Esophagus muscularis mucosa (tissue), 4 donors: ENCODE results near the gene HOXB6. TPM values are rescaled to one million over a fixed set of nuclear protein-coding genes. Genes with fewer than 3 reads are reported as not detected.

Experiments used
- DNase-seq: peaks from one replicate; pipeline ENCODE4 v3.0.0-alpha.2; 2017; ENCODE audit errors: extremely low spot score
- H3K27ac ChIP-seq, 4 donors: fragments of 200-600 bp; sonication (generic); replicated peaks in 1 of 4; 1 replicate in 3 of 4; 2 replicates in 1 of 4; pipeline ENCODE4 v1.5.1; 2016 to 2019; ENCODE audit warnings: mild to moderate bottlenecking in 1 of 4
- H3K27me3 ChIP-seq, 4 donors: fragments of 200-600 bp; sonication (generic); one replicate each; pipeline versions ENCODE4 v1.5.1 to v1.6.0; 2016 to 2019
- H3K36me3 ChIP-seq, 4 donors: fragments of 200-600 bp; sonication (generic); one replicate each; pipeline ENCODE4 v1.5.1; 2016 to 2019
- H3K4me1 ChIP-seq, 4 donors: fragments of 200-600 bp; sonication (generic); one replicate each; pipeline ENCODE4 v1.5.1; 2016 to 2019
- H3K4me3 ChIP-seq, 4 donors: fragments of 200-600 bp; sonication (generic); 1 replicate in 2 of 4; 2 replicates in 2 of 4; pipeline ENCODE4 v1.5.1; 2016 to 2019; ENCODE audit warnings: mild to moderate bottlenecking in 4 of 4, moderate library complexity in 1 of 4
- H3K9me3 ChIP-seq, 4 donors: fragments of 200-600 bp; sonication (generic); 1 replicate in 3 of 4; 2 replicates in 1 of 4; pipeline ENCODE4 v1.5.1; 2016 to 2019
- EP300 ChIP-seq: sonication (generic); formaldehyde crosslinking; IDR thresholded peaks from one replicate; pipeline ENCODE4 v1.6.1; 2017; ENCODE audit warnings: antibody characterized with exemption
- POLR2A ChIP-seq: fragments of 450-650 bp; IDR thresholded peaks from one replicate; pipeline ENCODE4 v1.6.1; 2017; ENCODE audit warnings: antibody characterized with exemption, moderate library complexity, mild to moderate bottlenecking, low read depth
- POLR2AphosphoS5 ChIP-seq, 2 donors: sonication (generic); formaldehyde crosslinking; IDR thresholded peaks; one replicate each; pipeline ENCODE4 v1.6.1; 2017; ENCODE audit warnings: antibody characterized with exemption in 2 of 2
- WGBS: methylation state at CpG from one replicate; pipeline ENCODE4 v1.1.5; 2018; 5-methylcytosine and 5-hydroxymethylcytosine counted together
- intact Hi-C: fragments of 100-400 bp; cut with DNase I; formaldehyde crosslinking; loops from one replicate; pipeline ENCODE4 v1.15.1; 2023
- total RNA-seq, 4 donors: library from RNA; depleted of rRNA; stranded (reverse); fragments of >200 nt; gene quantifications; one replicate each; pipeline versions ENCODE4 v1.1.0 to v1.2.1, GENCODE V29; 2016
- TF ChIP-seq, protein P1 (sequence below), 3 experiments: fragments of 200-600 bp in 2 of 3; fragments of 450-650 bp in 1 of 3; sonication (generic) in 2 of 3; IDR thresholded peaks; one replicate each; pipeline ENCODE4 v1.5.1; 2017 to 2019; ENCODE audit warnings: antibody characterized with exemption in 3 of 3, mild to moderate bottlenecking in 2 of 3, moderate library complexity in 1 of 3

HOXB6 gene
- total RNA-seq, 4 donors from 2014 or later, result 2.2 to 5.4 (median 2.9) TPM

DNA sequence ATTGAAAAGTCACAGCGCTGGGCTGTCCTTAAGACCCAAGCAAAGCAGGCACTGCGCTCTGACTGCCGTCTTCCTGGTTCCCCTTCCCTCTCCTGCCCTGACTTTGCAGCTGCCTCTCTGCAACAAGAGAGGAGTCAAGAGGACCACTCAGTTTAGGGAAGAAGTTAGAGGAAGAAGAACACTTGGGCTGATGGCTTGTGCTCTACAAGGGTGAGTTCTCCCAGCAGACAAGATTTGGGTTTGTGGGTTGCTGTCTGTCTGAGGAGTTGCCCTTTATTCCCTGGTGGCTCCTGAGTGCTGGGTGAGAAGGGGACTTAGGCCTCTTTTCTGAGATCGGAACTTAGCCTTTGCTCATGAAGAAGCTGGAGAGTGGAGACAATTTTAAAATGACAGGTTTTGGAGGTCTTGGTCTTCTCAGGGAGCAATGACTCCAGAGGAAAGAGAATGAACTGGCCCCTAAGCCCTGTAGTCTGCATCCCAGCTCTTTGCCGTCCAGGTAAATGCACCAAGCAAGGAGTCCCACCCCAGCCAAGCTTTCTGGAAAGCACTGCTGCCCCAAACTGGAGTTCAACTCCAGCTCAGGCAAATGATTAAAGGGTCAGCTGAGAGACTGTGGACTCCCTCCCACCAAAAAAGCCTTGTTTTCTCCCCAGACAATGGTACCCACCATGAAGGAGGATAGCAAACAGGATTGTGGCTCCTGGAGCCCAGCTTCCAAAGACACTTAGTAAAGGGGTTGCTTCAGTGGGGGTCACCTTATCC, 24.0 kb upstream of the HOXB6 start:
- Histone ChIP-seq H3K27ac (no peak overlapping the region), H3K9me3 (peaks cover 0 to 1% (median 0%) of the 10 kb centered on the region in 4 donors), H3K27me3 (peaks cover 0 to 100% (median 93%) of the 10 kb centered on the region in 4 donors), H3K4me3 (no peak overlapping the region), H3K36me3 (no peaks in the 10 kb centered on the region), H3K4me1 (peaks cover 29 to 37% (median 30%) of the 10 kb centered on the region in 4 donors)
- TF ChIP-seq, protein P1, sequence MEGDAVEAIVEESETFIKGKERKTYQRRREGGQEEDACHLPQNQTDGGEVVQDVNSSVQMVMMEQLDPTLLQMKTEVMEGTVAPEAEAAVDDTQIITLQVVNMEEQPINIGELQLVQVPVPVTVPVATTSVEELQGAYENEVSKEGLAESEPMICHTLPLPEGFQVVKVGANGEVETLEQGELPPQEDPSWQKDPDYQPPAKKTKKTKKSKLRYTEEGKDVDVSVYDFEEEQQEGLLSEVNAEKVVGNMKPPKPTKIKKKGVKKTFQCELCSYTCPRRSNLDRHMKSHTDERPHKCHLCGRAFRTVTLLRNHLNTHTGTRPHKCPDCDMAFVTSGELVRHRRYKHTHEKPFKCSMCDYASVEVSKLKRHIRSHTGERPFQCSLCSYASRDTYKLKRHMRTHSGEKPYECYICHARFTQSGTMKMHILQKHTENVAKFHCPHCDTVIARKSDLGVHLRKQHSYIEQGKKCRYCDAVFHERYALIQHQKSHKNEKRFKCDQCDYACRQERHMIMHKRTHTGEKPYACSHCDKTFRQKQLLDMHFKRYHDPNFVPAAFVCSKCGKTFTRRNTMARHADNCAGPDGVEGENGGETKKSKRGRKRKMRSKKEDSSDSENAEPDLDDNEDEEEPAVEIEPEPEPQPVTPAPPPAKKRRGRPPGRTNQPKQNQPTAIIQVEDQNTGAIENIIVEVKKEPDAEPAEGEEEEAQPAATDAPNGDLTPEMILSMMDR (IDR thresholded peaks at IDR 0.05), result no peak
- TF ChIP-seq EP300 (no peak), POLR2AphosphoS5 (IDR thresholded peaks at IDR 0.05) (no peak), POLR2A (no peak)
- 22% methylated on average over 5 of the region's 5 CpGs for WGBS
- intact Hi-C loops, result no loop called here
- no peak for DNase-seq

DNA sequence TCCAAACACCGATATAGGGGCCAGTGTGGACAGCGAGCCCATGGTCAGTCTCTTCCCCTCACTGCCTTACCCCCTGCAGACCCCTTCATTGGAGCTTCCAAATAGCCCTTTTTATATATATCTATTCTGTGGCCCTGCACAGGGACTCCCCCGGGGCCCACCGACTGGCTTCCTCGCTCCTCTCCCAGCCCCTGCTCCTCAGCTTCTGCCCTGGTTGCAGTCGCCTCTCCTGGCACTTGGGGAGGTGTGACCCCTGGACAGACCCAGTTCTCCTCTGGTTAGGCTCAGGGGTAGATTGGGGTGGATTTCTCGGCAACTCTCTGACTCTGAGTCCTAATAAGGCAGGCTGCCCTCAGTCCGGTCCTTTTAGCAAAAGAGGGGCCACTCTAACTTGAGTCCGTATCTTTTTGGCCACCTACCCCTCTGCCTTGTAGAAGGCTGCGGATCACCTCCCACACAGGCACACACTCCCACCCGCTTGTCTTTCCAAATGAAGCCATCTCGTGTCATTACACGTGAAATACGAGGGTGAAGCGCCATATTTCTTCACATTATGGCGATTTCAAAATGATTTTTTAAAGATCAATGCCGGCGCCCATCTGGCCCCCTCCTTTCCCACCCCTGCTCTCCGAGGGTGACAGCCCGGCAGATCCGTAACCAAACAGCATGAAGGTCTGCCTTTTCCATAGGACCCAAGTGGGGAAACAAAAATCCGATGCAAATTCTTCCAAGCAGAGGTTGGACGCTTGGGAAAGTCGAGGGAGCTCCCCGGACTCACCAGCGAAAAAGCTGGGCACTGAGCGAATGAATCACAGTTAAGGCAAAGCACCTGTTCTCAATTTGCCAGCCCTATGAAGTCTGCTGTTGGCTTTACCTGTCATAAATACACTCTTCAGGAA, 23.1 kb upstream of the HOXB6 start:
- no peak overlapping the region for H3K4me3 ChIP-seq
- intact Hi-C loops, result no loop called here
- peaks cover 0 to 100% (median 94%) of the 10 kb centered on the region in 4 donors for H3K27me3 ChIP-seq
- no peaks in the 10 kb centered on the region for H3K9me3 ChIP-seq
- H3K36me3 ChIP-seq, result no peaks in the 10 kb centered on the region
- WGBS, result 23% methylated on average over 27 of the region's 27 CpGs
- TF ChIP-seq POLR2A, result no peak
- TF ChIP-seq, protein P1 (IDR thresholded peaks at IDR 0.05), result no peak
- no peak for TF ChIP-seq EP300
- no peak for TF ChIP-seq POLR2AphosphoS5 (IDR thresholded peaks at IDR 0.05)
- H3K27ac ChIP-seq, result no peak overlapping the region
- no peak for DNase-seq
- H3K4me1 ChIP-seq, result peaks cover 25 to 31% (median 26%) of the 10 kb centered on the region in 4 donors

DNA sequence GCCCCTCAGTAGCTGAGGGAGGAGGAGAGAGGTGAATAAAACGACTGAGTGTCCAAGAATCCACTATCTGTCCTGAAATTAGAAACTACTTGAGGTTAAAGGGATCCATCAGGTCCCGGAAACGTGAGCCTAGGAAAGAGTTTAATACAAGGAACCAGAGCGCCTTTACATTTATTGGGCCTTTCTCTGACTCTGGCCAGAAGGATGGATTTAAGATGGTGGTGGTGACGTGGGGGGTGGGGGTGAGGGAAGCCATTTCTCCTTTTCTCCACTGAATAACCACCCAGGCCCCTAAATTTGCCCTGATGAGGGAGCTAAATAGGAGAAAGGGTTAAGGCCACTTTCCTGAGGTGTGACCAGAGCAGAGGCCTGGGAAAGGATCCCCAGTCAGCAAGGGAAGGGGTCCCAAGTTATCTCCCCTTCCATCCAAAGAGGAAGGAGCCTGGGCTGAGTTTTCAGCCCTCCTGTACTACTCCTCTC, 22.4 kb upstream of the HOXB6 start:
- intact Hi-C loops, result no loop called here
- Histone ChIP-seq H3K27ac (no peak overlapping the region), H3K9me3 (no peaks in the 10 kb centered on the region), H3K4me3 (no peak overlapping the region), H3K4me1 (peaks cover 25 to 31% (median 26%) of the 10 kb centered on the region in 4 donors), H3K36me3 (no peaks in the 10 kb centered on the region), H3K27me3 (peaks cover 0 to 100% (median 94%) of the 10 kb centered on the region in 4 donors)
- TF ChIP-seq, protein P1 (IDR thresholded peaks at IDR 0.05), result no peak
- TF ChIP-seq POLR2A (no peak), EP300 (no peak), POLR2AphosphoS5 (IDR thresholded peaks at IDR 0.05) (no peak)
- DNase-seq, result no peak
- 21% methylated on average over 5 of the region's 5 CpGs for WGBS

DNA sequence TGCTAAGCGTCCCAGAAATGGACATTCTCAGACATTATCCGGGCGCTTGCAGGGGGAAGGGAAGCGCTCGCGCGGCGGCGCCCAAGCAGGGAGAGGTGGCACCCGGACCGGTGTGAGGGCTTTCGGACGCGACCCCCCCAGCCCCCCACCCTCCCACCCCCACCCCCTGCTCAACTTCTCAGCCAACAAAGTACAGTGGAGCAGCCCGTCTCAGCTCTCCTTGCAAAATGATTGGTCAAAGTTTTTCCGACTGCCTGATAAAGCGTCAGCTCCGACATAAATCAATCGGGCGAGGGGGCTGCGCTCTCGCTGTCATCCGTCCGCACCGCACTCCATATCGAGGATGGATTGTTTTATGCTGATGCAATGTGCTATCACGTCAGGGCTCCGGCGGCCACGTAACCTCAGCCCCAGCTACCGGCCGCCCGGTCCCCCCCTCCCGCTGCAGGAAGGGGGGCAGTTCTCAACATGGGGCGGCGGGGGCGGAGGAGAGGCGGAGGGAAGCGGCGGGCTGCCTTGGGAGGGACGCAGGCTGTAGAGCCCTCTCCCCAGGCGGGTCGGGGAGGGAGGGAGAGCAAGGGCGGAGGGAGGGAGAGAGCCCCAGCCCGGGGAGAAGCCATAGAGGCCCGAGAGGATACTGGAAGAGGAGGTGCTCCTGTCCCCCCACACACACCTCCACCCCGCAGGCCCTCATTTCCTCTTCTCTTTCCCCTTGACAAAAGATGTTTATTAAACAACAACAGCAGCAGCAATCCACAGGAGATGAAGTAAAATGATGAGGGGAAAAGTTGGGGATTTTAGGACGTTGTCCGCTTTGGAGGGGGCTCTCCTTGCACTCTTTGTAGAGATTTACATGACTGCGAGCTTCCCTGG, 21.7 kb upstream of the HOXB6 start, which contains the start of gene HOXB9:
HOXB9 (minus strand) TSS at position 114 of the 873 bp plus-strand sequence; CDS start at position 25, 89 bp downstream.
- Histone ChIP-seq H3K4me1 (peaks cover 25 to 31% (median 26%) of the 10 kb centered on the region in 4 donors), H3K27me3 (peaks cover 0 to 100% (median 97%) of the 10 kb centered on the region in 4 donors), H3K4me3 (peak within 1 kb of the TSS; percentile 38 to 41 (median 41)), H3K27ac (no peak within 1 kb of the TSS), H3K36me3 (no peaks in the 10 kb centered on the region), H3K9me3 (no peaks in the 10 kb centered on the region)
- WGBS, result 2% methylated on average over 22 of the region's 50 CpGs
- no peak for DNase-seq
- intact Hi-C loops, result no loop called here
- TF ChIP-seq POLR2AphosphoS5 (IDR thresholded peaks at IDR 0.05) (no peak), POLR2A (no peak), EP300 (no peak)
- TF ChIP-seq, protein P1 (IDR thresholded peaks at IDR 0.05), result no peak
